ENCODE data around the gene MORN5.

Gene MORN5

GRCh38 chr9:122219856-122220672 is 60.4 kb downstream of the MORN5 start:
- DNase-seq (ENCODE audit: insufficient read length) (no peak), FAIRE-seq (no peak)
- TF ChIP-seq POLR2A (IDR thresholded peaks at IDR 0.05; ENCODE audit: low read depth, low read length): no peak

DNA sequence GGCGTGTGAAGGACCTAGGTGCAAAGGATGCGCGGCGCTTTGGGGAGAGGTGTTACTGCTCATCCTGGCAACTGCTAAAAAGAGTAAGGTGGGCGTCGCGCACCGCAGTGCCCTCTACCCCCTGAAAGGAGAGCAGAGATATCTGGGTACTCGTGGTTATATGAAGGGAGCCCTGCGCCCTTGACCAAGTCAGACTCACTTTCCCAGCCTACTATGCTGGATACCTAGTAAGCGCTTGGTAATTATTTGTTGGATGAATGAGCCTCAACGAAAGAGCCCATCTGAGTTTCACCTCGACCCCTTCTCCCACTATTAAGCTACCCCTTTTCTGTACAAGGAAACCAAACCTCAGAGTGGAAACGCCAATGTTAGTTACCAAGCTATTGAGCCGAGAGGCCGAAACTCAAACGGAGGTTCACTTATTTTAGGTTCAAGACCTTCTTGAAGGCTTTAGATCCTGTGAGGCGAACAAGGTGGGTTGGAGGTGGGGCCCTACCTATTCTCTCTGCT is 61.0 kb downstream of the MORN5 start:
- TF ChIP-seq POLR2A (IDR thresholded peaks at IDR 0.05; ENCODE audit: low read depth, low read length): no peak
- no peak for TF ChIP-seq POLR2AphosphoS5 (IDR thresholded peaks at IDR 0.05; ENCODE audit: low read depth, low read length)
- no peak for TF ChIP-seq TAF1 (IDR thresholded peaks at IDR 0.05; ENCODE audit: borderline replicate concordance, low read depth, low read length)
- no peak for FAIRE-seq
- DNase-seq (ENCODE audit: insufficient read length): no peak

- DNase-seq (ENCODE audit: insufficient read length) (no peak), FAIRE-seq (no peak)
- TF ChIP-seq POLR2A (IDR thresholded peaks at IDR 0.05; ENCODE audit: low read depth, low read length) (no peak), TAF1 (IDR thresholded peaks at IDR 0.05; ENCODE audit: borderline replicate concordance, low read depth, low read length) (no peak), POLR2AphosphoS5 (IDR thresholded peaks at IDR 0.05; ENCODE audit: low read depth, low read length) (no peak)
Measured at GRCh38 chr9:122221183-122221811, 61.6 kb downstream of the MORN5 start.

GRCh38 chr9:122222791-122223190 is 63.1 kb downstream of the MORN5 start:
- no peak for TF ChIP-seq TAF1 (IDR thresholded peaks at IDR 0.05; ENCODE audit: borderline replicate concordance, low read depth, low read length)
- TF ChIP-seq POLR2AphosphoS5 (IDR thresholded peaks at IDR 0.05; ENCODE audit: low read depth, low read length): no peak
- no peak for TF ChIP-seq POLR2A (IDR thresholded peaks at IDR 0.05; ENCODE audit: low read depth, low read length)
- DNase-seq (ENCODE audit: insufficient read length) (no peak), FAIRE-seq (no peak)

GRCh38 chr9:122223435-122223834 is 63.7 kb downstream of the MORN5 start:
- no peak for TF ChIP-seq POLR2A (IDR thresholded peaks at IDR 0.05; ENCODE audit: low read depth, low read length)
- no peak for TF ChIP-seq POLR2AphosphoS5 (IDR thresholded peaks at IDR 0.05; ENCODE audit: low read depth, low read length)
- no peak for TF ChIP-seq TAF1 (IDR thresholded peaks at IDR 0.05; ENCODE audit: borderline replicate concordance, low read depth, low read length)
- FAIRE-seq: no peak
- DNase-seq (ENCODE audit: insufficient read length): no peak

DNA sequence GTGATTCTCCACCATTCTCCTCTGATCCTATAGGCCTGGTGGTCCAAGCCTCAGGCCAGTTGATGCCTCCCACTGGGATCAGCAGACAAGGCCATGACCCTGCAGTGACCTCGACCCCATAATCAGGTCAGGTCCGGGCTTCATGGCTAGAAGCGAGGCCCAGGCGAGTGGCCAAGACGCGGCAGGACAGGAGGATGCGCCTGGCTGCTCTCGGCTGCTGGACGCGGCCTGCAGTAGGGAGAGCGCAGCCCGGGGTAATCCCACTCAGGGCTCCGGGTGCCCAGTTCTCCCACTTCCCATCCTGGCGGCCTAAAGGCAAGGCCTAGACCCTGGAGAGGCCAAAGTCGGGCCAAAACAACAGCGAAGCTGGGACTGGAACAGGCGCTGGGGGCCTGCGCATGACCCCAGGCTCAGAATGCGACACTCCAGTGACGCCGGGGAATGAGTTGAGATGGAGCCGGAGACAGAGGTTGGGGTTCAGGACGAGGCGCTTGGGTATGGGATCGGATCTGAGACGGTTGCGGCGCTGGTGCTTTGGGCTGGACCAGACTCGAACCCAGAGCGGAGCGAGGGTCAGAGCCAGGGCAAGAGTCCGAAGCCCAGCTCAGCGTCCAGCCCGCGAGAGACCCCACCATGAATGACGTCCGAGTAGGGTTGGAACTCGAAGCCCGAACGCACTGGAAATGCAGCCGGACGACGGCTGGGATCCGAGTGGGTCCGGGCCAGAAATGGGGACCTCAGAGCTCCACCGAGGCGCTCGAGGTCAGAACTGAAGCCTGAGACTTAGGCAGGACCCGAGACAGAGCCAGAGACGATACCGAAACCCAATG is 65.8 kb downstream of the MORN5 start:
- TF ChIP-seq POLR2A (IDR thresholded peaks at IDR 0.05; ENCODE audit: low read depth, low read length) (no peak), TAF1 (IDR thresholded peaks at IDR 0.05; ENCODE audit: borderline replicate concordance, low read depth, low read length) (no peak), POLR2AphosphoS5 (IDR thresholded peaks at IDR 0.05; ENCODE audit: low read depth, low read length) (no peak)
- DNase-seq (ENCODE audit: insufficient read length) (no peak), FAIRE-seq (no peak)

DNA sequence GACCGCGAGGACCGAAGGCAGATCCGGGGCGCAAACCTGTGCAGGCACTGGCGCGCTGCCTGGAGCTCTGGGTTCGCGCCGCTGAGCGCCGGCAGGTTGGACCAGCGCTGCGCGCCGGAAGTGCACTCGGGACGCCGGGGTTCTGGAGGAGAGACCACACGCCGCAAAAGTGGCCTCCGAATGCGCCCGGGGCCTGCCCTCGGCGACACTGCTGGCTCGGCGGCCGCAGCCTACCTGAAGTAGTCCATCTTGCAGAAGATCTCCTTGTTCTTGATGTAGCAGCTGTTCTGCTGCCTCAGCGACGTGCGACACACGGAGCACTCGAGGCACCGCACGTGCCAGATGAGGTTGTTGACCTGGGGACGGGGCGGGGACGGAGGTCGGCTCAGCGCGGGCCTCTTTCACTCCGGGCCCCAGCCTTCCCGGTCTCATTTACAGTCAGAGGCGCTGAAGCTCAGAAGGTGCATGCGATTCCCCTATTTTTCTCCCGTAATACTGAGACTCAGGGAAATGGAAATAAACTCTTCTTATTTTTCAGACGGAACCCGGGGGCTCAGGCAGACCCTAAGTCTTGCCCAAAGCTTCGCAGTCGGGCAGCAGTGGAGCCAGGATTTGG is 66.5 kb downstream of the MORN5 start:
- FAIRE-seq (no peak), DNase-seq (ENCODE audit: insufficient read length) (no peak)
- no peak for TF ChIP-seq TAF1 (IDR thresholded peaks at IDR 0.05; ENCODE audit: borderline replicate concordance, low read depth, low read length)
- no peak for TF ChIP-seq POLR2AphosphoS5 (IDR thresholded peaks at IDR 0.05; ENCODE audit: low read depth, low read length)
- no peak for TF ChIP-seq POLR2A (IDR thresholded peaks at IDR 0.05; ENCODE audit: low read depth, low read length)

DNA sequence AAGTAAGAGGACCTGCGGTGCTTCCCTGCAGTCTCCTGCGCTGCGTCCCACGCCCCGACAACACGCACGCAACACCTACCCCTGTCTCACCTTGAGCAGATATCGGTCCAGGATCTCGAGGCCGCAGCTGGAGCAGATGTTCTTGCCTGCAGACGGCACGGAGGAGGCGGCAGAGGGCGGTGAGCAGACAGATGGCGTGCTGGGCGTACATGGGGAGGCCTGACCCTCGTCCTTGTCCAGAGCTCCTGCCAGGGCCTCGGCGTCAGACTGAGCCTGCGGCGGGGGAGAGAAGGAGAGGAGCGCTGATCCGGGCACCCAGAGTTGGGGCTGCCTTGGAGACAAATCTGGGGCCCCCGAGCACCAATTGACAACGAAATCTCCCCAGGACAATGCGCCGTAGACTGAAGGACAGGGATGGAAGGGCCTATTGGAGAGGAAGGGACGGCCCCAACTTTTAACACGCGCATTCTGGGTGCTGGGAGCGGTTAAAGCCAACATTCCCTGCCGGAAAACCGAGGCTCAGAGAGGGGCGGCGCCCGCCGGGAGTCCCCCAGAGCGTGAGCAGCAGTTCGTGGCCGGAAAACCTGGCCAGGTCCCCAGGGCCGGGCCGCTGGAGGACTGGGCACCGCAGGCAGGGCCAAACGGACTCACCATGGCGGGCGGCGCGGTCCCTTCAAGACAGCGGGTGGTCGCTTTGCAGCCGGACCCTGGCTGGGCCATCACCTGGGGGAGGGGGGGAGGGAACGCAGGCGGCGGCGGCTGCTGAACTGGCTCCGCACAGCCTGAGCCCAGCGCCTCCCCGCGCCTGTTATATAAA is 67.3 kb downstream of the MORN5 start:
- no peak for FAIRE-seq
- no peak for TF ChIP-seq POLR2AphosphoS5 (IDR thresholded peaks at IDR 0.05; ENCODE audit: low read depth, low read length)
- TF ChIP-seq POLR2A (IDR thresholded peaks at IDR 0.05; ENCODE audit: low read depth, low read length): no peak
- TF ChIP-seq TAF1 (IDR thresholded peaks at IDR 0.05; ENCODE audit: borderline replicate concordance, low read depth, low read length): no peak
- DNase-seq (ENCODE audit: insufficient read length): no peak

GRCh38 chr9:122227575-122227900 is 67.8 kb downstream of the MORN5 start:
- DNase-seq (ENCODE audit: insufficient read length) (no peak), FAIRE-seq (no peak)
- TF ChIP-seq POLR2A (IDR thresholded peaks at IDR 0.05; ENCODE audit: low read depth, low read length) (no peak), POLR2AphosphoS5 (IDR thresholded peaks at IDR 0.05; ENCODE audit: low read depth, low read length) (no peak), TAF1 (IDR thresholded peaks at IDR 0.05; ENCODE audit: borderline replicate concordance, low read depth, low read length) (no peak)

DNA sequence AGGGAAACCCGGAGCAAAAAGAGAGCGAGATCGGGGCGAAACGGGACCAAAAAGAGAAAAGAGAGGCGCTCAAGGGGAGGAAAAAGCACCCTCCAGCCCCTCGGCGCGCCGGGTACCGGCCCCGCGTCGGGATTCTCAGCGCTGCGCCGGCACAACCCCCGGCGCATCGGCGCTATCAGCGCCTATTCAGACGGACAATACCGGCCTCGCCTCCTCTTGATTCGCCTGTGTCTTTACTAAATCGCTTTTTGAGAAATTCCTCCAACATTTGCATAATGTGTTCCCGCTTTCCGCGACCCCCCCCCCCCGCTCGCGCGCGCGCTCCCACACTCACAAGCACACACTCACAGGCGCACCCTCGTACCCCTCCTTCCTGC is 68.5 kb downstream of the MORN5 start:
- DNase-seq (ENCODE audit: insufficient read length): no peak
- TF ChIP-seq POLR2A (IDR thresholded peaks at IDR 0.05; ENCODE audit: low read depth, low read length) (no peak), TAF1 (IDR thresholded peaks at IDR 0.05; ENCODE audit: borderline replicate concordance, low read depth, low read length) (no peak), POLR2AphosphoS5 (IDR thresholded peaks at IDR 0.05; ENCODE audit: low read depth, low read length) (no peak)
- FAIRE-seq: no peak
